ENCODE data around the gene TNFRSF21. TPM values are rescaled to one million over a fixed set of nuclear protein-coding genes. Genes with fewer than 3 reads are reported as not detected.

The TNFRSF21 gene
- total and polyA plus RNA-seq, 2 of the 8 experiments (the other 6 are each of a cell fraction or from before 2014, with no cell fraction given): 16.4 to 52.7 TPM

DNA sequence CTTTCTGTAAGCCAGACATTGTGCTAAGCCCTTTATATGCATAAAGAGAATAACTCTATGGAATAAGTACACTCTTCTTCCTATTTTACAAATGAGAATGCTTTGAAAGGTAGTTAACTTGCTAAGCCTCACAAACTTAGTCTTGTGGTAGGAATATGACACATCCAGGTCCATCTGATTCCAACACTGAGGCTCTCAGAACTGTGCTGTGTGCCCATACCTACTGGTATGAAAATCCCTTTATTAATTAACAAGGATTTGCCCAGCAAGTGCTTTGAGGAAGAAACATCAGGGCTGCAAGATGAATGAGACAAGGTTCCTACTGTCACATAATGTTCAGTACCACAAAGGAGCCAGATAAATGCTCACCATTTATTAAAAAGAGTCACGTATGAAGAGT lies 122.6 kb downstream of the TNFRSF21 start:
- Histone ChIP-seq H2AFZ (ENCODE audit: low read length) (no peak overlapping the region), H3K14ac (ENCODE audit: insufficient read length) (no peak overlapping the region), H4K20me1 (replicated peaks in 1 of 2; ENCODE audit: control insufficient read depth in 1 of 2, insufficient read depth in 2 of 2, low read length in 2 of 2) (no peaks in the 10 kb centered on the region), H3K27me3 (replicated peaks in 1 of 4; ENCODE audit: control insufficient read depth in 3 of 4, extremely low read depth in 1 of 4, insufficient read depth in 3 of 4, low read length in 3 of 4) (no peaks in the 10 kb centered on the region), H3K36me3 (ENCODE audit: control insufficient read depth in 2 of 4, insufficient read depth in 4 of 4, low read length in 3 of 4) (no peaks in the 10 kb centered on the region), H3K4me1 (replicated peaks in 1 of 4; ENCODE audit: control insufficient read depth in 3 of 4, insufficient read depth in 4 of 4, low read length in 3 of 4) (no peaks in the 10 kb centered on the region), H3K79me2 (ENCODE audit: control insufficient read depth in 1 of 2, insufficient read depth in 2 of 2, low read length in 2 of 2) (no peaks in the 10 kb centered on the region; a peak in 1 of 4 replicates), H2BK15ac (ENCODE audit: low read length) (no peak overlapping the region), H3K56ac (replicated peaks; ENCODE audit: insufficient read length, low read depth, low read length) (no peak overlapping the region), H2AK5ac (ENCODE audit: low read depth, low read length) (no peak overlapping the region), H2BK120ac (replicated peaks; ENCODE audit: low read depth, low read length) (no peak overlapping the region), H3K27ac (ENCODE audit: low read depth, low read length) (no peak overlapping the region), H4K8ac (ENCODE audit: extremely low read depth, insufficient read depth, low read length) (no peak overlapping the region), H3K9ac (replicated peaks in 1 of 4; ENCODE audit: extremely low read depth in 1 of 4, low read depth in 3 of 4, low read length in 3 of 4) (no peak overlapping the region), H2BK20ac (ENCODE audit: low read length) (no peak overlapping the region), H4K91ac (replicated peaks; ENCODE audit: insufficient read length, low read length) (no peak overlapping the region), H3K23ac (ENCODE audit: insufficient read length) (no peak overlapping the region), H3K23me2 (ENCODE audit: low read depth, low read length) (no peaks in the 10 kb centered on the region), H2BK12ac (ENCODE audit: low read depth, low read length) (no peak overlapping the region), H2BK5ac (ENCODE audit: low read depth, low read length) (no peak overlapping the region), H3K4me3 (ENCODE audit: extremely low read depth in 1 of 4, insufficient read depth in 2 of 4, low read depth in 3 of 4, low read length in 4 of 4) (no peak overlapping the region), H3K4me2 (ENCODE audit: insufficient read depth in 1 of 2, low read depth in 2 of 2, low read length in 2 of 2) (no peak overlapping the region), H3K79me1 (ENCODE audit: low read depth, low read length) (no peaks in the 10 kb centered on the region), H3K9me3 (ENCODE audit: insufficient read depth in 2 of 2, low read depth in 1 of 2, low read length in 1 of 2) (no peaks in the 10 kb centered on the region), H3K4ac (replicated peaks; ENCODE audit: insufficient read length, low read depth, low read length) (no peak overlapping the region), H4K5ac (ENCODE audit: insufficient read length, low read depth, low read length) (no peak overlapping the region), H3K18ac (ENCODE audit: extremely low read depth, low read length) (no peak overlapping the region)
- FAIRE-seq: no peak
- WGBS, 2 experiments (ENCODE audit: extremely low coverage in 1 of 2, insufficient coverage in 1 of 2, insufficient read length in 1 of 2, insufficient replicate concordance in 2 of 2, low coverage in 1 of 2, low lambda C conversion rate in 2 of 2, missing lambda C conversion rate in 1 of 2): 72% methylated on average over 1 of the region's 1 CpG; no CpG with 5 or more reads in 1 of the 2 experiments
- CTCF ChIA-PET (ENCODE audit: partially characterized antibody): no interaction called here
- no peak for TF ChIP-seq SIN3A (conservative IDR thresholded peaks at IDR 0.05 in 1 of 2, IDR thresholded peaks at IDR 0.05 in 1 of 2; ENCODE audit: low read depth in 1 of 2, low read length in 2 of 2)
- TF ChIP-seq, protein P1, sequence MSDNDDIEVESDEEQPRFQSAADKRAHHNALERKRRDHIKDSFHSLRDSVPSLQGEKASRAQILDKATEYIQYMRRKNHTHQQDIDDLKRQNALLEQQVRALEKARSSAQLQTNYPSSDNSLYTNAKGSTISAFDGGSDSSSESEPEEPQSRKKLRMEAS (IDR thresholded peaks at IDR 0.05): no peak
- TF ChIP-seq KDM1A (IDR thresholded peaks at IDR 0.05; ENCODE audit: borderline replicate concordance, low read length): no peak
- TF ChIP-seq, protein P2, sequence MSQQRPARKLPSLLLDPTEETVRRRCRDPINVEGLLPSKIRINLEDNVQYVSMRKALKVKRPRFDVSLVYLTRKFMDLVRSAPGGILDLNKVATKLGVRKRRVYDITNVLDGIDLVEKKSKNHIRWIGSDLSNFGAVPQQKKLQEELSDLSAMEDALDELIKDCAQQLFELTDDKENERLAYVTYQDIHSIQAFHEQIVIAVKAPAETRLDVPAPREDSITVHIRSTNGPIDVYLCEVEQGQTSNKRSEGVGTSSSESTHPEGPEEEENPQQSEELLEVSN (IDR thresholded peaks at IDR 0.05): no peak
- no peak for TF ChIP-seq POLR2AphosphoS5 (IDR thresholded peaks at IDR 0.05; ENCODE audit: low read depth, low read length)
- no peak for TF ChIP-seq TAF1 (IDR thresholded peaks at IDR 0.05; ENCODE audit: low read depth, low read length)
- no peak for TF ChIP-seq KDM4A (IDR thresholded peaks at IDR 0.05; ENCODE audit: low read depth, low read length, severe bottlenecking)
- no peak for TF ChIP-seq EP300 (IDR thresholded peaks at IDR 0.05; ENCODE audit: borderline replicate concordance in 1 of 2, low read depth in 2 of 2, low read length in 2 of 2)
- DNase-seq (ENCODE audit: low read depth in 1 of 2, low spot score in 2 of 2): no peak
- POLR2A ChIA-PET (ENCODE audit: partially characterized antibody): no interaction called here
